Colon (tissue), 2 donors: ENCODE measurements around the gene CSNK1G1.
"Not testable (repeated sequence)": the region's sequence is repeated elsewhere in the genome, so short reads cannot be mapped to it uniquely, and the experiment has no call there.

Source experiments
- FAIRE-seq: peaks from 2 replicates; lab custom pipeline; 2012; peaks lifted over from hg19 to GRCh38; lab: Jason Lieb, UNC
- donor health status: control.
- donor health status: control.

Gene CSNK1G1

GRCh38 chr15:64287953-64288352 lies 68.0 kb downstream of the CSNK1G1 start:
- no peak for FAIRE-seq

DNA sequence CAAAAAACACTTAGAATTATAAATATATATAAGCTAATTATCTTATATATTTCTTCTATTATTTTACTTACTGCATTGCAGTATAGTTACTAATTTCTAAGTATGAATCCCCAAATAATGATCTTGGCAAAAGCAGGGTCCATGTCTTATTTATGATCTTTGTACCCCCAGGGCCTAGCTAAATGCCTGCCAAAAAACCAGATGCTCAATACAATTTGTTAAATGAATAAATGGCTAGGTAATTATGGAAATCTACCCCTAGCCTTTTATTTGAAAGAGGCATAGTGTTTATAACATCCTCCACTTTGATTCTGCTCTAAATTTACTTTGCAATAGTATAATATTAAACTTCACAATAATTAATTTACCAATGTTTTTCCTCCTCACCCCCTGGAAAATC lies 69.5 kb downstream of the CSNK1G1 start:
- no peak for FAIRE-seq

DNA sequence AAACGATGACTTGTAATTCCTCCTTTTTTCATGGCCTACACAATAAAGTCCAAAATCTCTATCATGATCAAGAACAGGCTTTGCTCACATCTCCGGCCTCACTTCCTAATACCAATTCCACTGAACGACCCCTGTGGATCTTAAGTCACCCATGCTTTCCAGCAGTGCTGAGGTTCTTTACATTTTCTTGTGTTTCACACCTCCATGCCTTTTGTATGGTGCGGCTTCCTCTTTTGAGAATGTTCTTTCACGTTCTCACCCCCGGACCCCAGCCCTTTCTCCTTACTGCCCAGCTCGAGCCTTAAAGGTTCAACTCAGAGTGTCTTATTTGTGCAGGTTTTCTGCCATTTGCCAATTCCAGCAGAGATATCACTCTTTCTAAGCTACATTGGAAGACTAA lies 70.1 kb downstream of the CSNK1G1 start:
- FAIRE-seq: no peak

- FAIRE-seq: no peak
These were observed 70.8 kb downstream of the CSNK1G1 start for GRCh38 chr15:64285150-64285549.

- no peak for FAIRE-seq
These were observed 71.9 kb downstream of the CSNK1G1 start for GRCh38 chr15:64284042-64284441.

GRCh38 chr15:64282701-64283100 lies 73.3 kb downstream of the CSNK1G1 start:
- no peak for FAIRE-seq

- FAIRE-seq: no peak
These were observed 76.8 kb downstream of the CSNK1G1 start for GRCh38 chr15:64279131-64279530.

DNA sequence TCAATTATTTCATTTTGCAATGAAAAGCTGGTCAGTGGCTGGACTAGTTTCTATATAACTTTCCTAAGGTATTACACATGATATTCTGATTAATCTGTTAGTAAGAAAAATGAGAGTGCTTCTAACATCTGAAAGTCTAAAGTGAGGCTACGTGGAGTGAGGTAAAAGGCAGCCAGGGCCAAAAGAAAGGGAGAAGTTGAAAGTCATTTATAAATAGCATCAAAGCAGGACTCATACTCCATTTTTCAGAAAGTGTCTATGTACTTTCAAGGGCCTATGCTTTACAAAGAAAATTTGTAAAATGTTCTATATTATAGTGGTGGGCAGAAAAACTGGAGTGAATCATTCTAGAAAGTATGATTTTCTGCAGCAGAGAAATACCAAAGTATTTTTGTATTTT lies 80.0 kb downstream of the CSNK1G1 start:
- FAIRE-seq: no peak

DNA sequence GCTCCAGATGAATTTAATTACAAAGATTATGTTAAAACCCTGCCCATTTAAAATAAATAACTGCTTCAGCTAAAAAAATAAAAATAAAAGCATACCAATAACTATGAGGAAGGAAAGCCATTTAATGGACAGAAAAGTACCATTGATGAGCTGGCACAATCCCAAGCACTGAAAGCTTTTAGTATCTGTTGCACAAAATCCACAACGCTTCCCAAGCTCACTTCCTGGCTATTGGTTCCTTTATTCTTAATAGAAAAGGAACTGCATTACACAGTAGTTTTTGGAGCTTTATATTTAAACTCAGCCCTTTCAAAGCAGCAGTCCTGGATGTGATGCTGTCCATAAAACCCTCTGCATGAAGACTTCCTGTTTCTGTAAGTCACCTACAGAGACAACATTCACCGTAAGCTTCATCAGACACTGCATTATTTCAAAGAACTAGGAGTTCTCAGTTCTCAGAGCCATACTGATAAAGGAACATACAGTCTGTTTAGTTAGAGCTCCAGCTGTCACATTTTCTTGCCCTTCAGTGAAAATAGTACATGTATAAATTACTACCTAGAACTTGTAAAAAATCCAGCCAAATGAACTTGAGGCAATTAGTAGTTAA lies 81.5 kb downstream of the CSNK1G1 start:
- no peak for FAIRE-seq

DNA sequence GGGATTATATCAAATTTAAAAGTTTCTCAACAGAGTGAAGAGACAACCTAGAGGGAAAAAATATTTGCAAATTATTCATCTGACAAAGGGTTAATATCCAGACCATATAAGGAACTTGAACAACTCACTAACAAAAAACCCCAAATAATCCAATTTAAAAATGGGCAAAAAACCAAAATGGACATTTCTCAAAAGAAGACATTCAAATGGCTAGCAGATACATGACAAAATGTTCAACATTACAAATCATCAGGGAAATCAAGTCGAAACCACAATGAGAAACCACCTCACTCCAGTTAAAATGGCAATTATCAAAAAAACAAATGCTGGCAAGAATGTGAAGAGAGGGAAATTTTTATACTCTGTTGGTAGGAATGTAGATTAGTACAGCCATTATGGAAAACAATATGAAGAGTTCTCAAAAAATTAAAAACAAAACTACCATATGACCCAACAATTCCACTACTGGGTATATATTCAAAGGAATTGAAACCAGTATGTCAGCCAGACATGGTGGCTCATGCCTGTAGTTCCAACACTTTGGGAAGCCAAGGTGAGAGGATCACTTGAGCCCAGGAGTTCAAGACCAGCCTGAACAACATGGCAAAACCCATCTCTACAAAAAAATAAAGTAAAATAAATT lies 88.5 kb downstream of the CSNK1G1 start:
- no peak for FAIRE-seq

- not testable (repeated sequence) for FAIRE-seq
These were observed 90.8 kb downstream of the CSNK1G1 start for GRCh38 chr15:64265188-64265587.

GRCh38 chr15:64264502-64264901 lies 91.5 kb downstream of the CSNK1G1 start:
- no peak for FAIRE-seq

DNA sequence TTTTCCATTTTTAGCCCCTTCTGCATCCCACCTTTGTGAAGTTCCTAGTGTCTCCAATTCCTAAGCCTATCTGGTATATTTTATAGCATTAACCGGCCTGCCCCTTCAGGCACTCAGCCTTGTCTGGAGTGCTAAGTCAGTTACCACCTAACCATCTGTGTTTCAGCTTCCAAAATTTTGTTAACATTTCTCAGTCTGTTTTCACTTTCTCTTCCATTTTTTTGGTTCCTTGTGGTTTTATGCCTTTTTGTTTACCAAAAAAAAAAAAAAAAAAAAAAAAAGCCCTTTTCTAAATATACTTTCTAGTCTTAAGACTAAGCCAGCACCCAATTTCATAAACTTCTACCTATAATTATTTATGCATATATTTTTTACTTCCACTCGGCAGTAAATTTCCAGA lies 92.4 kb downstream of the CSNK1G1 start:
- no peak for FAIRE-seq

DNA sequence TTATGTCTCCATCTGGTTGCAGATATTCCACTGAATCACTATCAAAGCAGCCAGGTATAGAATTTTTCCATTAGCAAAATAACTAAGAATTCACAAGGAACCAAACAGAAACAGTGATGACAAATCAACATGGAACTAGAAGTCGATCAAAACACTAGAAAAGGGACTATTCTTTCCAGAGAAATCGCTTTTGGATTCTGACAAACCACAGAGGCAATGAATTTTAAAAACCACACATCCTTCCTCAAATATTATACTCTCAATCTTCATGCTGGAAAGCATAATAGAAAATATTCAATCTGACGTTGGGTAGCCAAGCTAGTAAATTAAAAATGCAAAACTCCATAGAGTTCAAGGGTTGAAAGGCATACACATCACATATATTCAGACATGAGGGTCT lies 99.9 kb downstream of the CSNK1G1 start:
- no peak for FAIRE-seq

GRCh38 chr15:64251658-64252057 lies 104.3 kb downstream of the CSNK1G1 start:
- no peak for FAIRE-seq

- no peak for FAIRE-seq
These were observed 104.9 kb downstream of the CSNK1G1 start for GRCh38 chr15:64251121-64251520.

- no peak for FAIRE-seq
These were observed 105.9 kb downstream of the CSNK1G1 start for GRCh38 chr15:64249883-64250575.

GRCh38 chr15:64249406-64249805 lies 106.6 kb downstream of the CSNK1G1 start:
- FAIRE-seq: no peak

DNA sequence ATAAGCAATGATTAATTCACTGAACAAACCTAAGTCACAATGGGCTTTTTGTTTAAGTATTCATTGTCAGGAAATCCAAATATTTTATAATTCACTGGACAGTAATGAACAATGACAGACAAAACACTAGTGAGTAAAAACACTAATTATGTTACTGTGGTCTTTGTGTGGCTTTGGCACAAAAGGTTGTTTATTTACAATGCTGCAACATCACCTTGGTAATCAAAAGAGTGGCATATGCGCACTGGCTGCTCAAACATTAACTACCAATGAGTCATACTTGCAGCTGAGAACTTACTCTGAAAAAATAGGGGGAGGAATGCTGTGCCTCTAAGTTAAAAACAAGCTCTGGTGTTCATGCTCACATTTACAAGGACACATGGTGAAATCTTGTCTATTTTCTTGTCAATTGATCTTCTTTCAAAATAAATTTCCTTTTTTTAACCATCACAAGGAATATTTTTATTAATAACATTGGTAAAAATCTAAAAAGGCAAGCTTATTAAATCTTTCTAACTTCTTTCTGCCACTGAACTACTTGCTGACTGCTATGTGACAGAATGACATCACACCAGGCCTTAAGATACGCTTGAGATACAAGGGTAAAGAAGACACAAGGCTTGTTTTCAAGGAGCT lies 107.9 kb downstream of the CSNK1G1 start:
- FAIRE-seq: peak; percentile 43

- FAIRE-seq: no peak
These were observed 108.5 kb downstream of the CSNK1G1 start for GRCh38 chr15:64247535-64247905.

DNA sequence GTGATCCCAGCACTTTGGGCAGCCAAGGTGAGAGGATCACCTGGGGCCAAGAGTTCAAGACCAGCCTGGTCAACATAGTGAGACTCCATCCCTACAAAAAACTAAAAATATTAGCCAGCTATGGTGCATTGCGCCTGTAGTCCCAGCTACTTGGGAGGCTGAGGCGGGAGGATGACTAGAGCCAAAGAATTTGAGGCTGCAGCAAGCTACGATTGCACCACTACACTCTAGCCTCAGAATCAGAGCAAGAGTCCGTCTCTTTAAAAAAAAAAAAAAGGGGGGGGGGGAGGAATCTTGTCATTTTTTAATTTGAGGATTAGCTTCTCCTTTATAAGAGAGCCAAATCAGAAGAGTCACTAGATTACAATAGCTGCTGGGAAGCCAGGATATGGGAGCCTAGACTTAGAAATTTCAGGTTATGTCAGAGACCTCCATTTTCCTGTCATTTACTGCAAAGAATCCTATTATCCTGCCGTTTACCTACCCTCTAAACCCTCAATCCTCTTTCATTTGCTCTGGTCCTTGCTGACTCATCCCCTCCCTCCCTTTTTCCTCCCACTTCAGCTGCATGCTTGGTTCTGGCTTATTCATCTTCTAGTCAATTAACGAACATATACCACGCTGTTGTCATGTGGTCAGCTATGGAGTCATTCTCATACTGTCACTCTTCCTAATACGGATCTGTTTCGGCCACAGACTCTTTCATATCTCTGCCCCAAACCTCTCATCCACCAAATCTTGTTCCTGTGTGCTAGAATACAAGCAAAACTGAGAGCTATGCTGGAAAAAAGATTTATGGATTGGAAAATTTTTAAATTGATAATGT lies 109.4 kb downstream of the CSNK1G1 start:
- no peak for FAIRE-seq

DNA sequence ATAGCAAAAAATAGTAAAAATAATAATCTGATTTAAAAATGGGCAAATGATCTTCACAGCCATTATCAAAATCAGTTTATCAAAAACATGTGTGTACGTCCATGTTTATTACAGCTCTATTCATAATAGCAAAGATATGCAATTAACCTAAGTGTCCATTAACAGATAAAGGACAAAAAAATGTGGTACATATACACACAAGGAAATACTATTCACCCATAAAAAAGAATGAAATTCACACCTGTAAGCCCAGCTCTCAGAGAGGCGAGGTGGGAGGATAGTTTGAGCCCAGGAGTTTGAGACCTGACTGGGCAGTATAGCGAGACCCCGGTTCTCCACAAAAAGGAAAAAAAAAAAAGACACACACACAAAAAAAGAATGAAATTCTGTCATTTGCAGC lies 110.6 kb downstream of the CSNK1G1 start:
- FAIRE-seq: peak; percentile 10
